GM19238 (cell line): ENCODE data around the gene TTC32.
A peak's percentile ranks its signal among the peaks of the same experiment; 100 is the strongest.
"Not testable (repeated sequence)": the region's sequence is repeated elsewhere in the genome, so short reads cannot be mapped to it uniquely, and the experiment has no call there.

Experiments used
- DNase-seq: peaks from one replicate; pipeline ENCODE4 v3.0.0; 2011; ENCODE audit warnings: low spot score; ENCODE audit not compliant: insufficient read length

TTC32 gene

GRCh38 chr2:19901442-19902215 is at the start of gene TTC32:
Gene TTC32 (minus strand): TSS chr2:19901983. CDS start chr2:19901854, 129 bp downstream.
- peak; percentile 72 for DNase-seq

DNA sequence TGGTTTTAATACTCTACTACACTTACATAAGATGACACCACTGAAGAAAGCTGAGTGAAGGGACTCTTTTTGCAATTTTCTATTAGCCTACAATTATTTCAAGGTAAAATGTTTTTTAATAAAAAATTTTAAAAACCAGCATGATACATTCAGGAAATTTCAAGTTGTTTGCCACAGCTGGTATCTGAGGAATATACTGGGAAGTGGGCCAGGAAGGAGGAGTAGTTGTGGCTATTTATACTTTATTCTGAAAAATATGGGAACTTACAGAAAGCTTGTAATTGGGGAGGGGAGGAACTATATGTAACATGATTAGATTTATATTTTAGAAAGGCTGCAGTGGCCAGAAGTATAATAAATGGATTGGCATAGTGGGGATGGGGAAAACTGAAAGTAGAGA is 47.3 kb upstream of the TTC32 start:
- no peak for DNase-seq

GRCh38 chr2:19947184-19947940 is 45.6 kb upstream of the TTC32 start:
- DNase-seq, result no peak

GRCh38 chr2:19944205-19944845 is 42.5 kb upstream of the TTC32 start:
- no peak for DNase-seq

- no peak for DNase-seq
Observed at GRCh38 chr2:19943189-19943588, 41.4 kb upstream of the TTC32 start.

GRCh38 chr2:19942199-19942598 is 40.4 kb upstream of the TTC32 start:
- DNase-seq, result no peak

- no peak for DNase-seq
Observed at GRCh38 chr2:19937004-19937403, 35.2 kb upstream of the TTC32 start.

GRCh38 chr2:19936203-19936602 is 34.4 kb upstream of the TTC32 start:
- no peak for DNase-seq

DNA sequence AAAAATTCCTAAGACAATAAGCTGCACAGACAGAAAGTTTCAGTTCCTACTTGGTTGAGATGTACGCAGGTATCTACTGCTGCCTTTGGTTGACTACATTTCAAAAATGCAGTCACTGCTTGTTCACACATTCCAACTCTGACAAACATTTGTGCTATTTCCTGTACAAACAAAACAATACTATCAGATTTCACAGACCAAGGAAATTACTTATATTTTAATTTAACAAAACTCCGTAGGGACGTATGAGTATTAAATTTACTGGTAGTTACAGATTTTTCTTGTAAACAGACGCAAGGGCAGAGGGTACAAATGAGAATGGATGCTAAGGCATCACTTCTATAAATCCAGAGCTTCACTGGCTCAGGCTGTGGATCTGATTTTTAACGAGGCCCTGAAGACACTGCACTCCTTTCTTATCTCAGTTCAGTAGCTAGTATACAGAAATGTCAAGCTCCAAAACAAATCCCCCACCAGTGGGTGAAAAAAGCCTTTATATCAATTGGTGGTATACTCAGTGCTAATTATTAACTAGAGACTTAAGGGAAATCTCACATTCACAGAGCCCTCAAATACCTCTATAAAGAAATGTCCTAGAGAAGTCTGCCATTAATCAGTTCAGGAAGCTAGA is 31.7 kb upstream of the TTC32 start:
- no peak for DNase-seq

DNA sequence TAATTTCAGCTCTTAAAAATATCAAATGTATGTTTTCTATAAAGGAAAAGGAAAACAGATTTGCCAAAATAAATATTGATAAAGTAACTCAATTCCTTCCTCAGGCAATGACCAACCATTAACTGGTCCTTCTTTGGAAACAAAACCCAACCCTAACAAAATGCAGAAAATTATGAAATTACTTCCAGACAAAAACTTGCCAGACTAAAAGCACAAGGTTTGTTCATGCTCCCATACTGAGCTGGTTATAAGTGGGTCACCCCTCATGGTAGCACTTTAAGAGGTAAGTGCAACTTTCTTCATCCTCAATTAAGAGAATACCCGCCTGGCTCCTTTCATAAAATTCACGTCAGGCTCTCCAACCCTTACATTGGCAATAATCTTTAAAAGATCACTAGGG is 31.1 kb upstream of the TTC32 start:
- DNase-seq, result no peak

GRCh38 chr2:19929226-19929625 is 27.4 kb upstream of the TTC32 start:
- no peak for DNase-seq

- DNase-seq, result not testable (repeated sequence)
Observed at GRCh38 chr2:19927816-19928215, 26.0 kb upstream of the TTC32 start.

- DNase-seq, result not testable (repeated sequence)
Observed at GRCh38 chr2:19924526-19924925, 22.7 kb upstream of the TTC32 start.

DNA sequence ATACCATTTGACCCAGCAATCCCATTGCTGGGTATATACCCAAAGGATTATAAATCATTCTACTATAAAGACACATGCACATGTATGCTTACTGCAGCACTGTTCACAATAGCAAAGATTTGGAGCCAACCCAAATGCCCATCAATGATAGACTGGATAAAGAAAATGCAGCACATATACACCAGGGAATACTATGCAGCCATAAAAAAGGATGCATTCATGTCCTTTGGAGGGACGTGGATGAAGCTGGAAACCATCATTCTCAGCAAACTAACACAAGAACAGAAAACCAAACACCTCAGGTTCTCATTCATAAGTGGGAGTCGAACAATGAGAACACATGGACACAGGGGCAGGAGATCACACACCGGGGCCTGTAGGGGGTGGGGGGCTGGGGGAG is 20.4 kb upstream of the TTC32 start:
- not testable (repeated sequence) for DNase-seq

DNA sequence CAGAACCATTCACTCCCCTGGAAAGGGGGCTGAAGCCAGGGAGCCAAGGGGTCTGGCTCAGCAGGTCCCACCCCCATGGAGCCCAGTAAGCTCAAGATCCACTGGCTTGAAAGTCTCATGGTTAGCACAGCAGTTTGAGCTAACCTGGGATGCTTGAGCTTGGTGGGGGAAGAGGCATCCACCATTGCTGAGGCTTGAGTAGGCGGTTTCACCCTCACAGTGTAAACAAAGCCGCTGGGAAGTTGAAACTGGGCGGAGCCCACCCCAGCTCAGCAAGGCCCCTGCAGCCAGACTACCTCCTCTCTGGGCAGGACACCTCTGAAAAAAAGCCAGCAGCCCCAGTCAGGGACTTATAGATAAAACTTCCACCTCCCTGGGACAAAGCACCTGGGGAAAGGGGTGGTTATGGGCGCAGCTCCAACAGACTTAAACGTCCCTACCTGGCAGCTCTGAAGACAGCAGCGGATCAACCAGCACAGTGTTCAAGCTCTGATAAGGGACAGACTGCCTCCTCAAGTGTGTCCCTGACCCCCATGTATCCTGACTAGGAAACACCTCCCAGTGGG is 14.7 kb upstream of the TTC32 start:
- DNase-seq, result no peak

DNA sequence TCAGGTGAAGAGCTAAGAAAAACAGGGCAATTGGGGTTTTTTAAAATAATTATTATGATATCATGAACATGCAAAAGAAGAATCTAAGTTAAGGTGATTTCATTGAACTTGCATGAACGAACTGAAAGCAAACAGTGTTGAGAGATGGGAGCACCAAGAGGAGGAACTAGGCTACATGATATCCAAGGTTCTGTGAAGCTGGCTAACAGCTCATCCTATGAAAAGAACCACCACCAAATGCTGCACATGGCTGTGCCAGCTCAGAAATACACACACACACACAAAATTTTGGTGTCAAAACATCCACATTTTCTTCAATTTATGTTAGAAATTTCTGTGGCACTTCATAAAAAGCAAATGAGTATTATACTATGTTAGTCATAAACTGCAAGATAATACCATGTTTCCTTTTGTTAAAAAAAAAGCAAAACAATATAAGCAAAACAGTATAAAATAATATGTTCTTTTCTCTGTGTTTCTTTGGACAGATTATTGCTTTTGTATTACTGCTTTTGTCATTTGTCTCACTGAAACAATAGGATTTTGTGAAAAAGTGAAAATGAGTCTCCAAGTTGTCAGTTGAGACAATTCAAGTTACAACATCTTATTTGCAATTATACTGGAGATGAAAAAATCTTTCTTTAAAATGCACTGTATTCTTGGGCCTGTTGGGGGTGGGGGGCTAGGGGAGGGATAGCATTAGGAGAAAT is 12.6 kb upstream of the TTC32 start:
- no peak for DNase-seq

DNA sequence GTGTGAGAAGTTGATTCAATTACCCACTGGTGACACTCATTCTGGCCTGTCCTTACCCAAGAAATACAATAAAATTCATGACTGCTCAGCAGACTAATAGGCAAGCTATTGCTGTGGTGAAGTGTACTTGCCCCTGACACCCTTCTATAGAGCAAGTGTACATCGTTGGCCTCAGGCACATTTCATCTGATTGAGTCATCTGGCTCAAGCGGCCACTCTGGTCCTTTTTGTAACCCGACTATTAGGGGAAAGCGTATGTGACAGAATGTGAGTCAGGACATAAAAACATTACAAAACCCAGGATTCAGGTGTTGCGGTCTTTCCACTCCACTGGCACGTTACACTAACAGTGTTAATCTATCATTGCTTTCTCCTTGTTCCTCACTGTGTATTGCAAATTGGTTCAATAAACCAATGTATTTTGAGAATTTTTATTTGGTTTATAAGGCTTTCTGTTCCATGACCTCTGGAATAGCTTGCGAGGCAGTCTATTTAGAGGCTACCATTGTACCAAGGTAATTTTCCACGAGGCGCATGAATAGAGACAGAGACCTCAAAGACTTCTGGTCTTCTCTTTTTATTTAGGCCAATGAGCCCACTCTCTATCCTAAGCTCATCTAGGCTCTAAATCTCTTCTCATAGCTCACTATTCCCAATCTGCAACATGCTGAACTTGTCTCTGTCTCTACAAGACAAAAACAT is 10.2 kb upstream of the TTC32 start:
- no peak for DNase-seq

- DNase-seq, result no peak
Observed at GRCh38 chr2:19902216-19902740, 495 bp upstream of the TTC32 start.

GRCh38 chr2:19900931-19901441 is 797 bp downstream of the TTC32 start:
- no peak for DNase-seq
